HG03039 (cell line): ENCODE results near the gene TRIM54.
"Not testable (repeated sequence)": the region's sequence is repeated elsewhere in the genome, so short reads cannot be mapped to it uniquely, and the experiment has no call there.

ENCODE experiments used
- ATAC-seq: cut with Tn5 transposase; IDR thresholded peaks from one replicate; pipeline ENCODE4 v1.9.1; 2021; ENCODE audit warnings: mild to moderate bottlenecking, moderate library complexity; ENCODE audit not compliant: unreplicated experiment

TRIM54 gene

DNA sequence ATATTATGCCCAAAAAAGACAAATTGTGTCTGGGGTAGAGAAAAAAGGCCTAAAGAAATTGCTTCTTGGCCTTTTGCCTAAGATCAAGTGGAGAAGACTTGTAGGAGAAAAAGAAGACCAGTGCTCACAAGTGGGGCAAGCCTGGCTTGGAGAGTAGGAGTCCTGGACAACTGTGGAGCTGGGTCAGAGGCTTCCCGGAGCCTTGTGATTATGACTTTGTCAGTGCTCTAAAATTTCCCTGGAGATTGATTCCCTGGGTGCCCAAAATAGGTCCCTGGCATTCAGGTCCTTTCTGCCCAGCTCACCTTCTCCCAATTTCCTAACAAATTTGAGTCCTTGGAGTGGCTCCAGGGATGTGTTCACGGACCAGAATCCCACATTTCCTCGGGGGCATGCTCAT lies 787 bp upstream of the TRIM54 start:
- ATAC-seq, result no peak

GRCh38 chr2:27282892-27283291 lies 663 bp downstream of the TRIM54 start:
- ATAC-seq, result no peak

DNA sequence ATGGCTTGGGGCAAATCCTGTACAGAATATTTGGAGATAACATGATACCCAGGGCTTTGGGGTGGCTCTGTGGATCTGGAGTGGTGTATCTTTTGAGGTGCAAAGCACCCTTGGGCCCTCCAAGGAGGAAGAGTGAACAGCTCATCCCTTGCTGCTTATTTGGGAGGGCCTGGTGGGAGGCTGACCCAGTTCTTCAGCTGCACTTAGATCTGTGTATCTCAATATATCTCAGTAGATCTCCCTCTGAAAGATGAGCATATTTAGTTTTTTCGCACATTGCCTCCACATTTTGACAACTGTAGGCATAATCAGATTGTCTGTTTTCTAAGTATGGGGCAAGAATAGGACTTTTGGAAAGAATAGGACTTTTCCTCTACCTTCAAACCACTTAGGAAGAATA lies 2.8 kb downstream of the TRIM54 start:
- ATAC-seq, result no peak

DNA sequence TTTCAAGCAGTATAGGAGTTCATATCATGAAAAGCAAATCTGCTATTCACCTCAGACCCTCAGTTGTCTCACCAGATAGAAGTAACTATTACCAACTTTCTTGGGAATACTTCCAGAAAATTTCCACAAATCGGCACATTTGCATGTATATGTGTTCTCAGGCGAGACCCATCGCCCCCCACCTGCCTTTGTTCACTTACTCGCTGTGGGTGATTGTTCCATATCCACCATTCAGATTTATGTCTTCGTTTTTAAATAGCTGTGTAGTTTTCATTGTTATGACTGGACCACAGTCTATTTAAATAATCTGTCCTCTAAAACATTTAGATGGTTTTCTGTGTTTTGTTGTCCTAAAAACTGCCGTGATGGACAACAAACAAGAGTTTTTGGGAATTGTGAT lies 3.3 kb downstream of the TRIM54 start:
- ATAC-seq, result no peak

DNA sequence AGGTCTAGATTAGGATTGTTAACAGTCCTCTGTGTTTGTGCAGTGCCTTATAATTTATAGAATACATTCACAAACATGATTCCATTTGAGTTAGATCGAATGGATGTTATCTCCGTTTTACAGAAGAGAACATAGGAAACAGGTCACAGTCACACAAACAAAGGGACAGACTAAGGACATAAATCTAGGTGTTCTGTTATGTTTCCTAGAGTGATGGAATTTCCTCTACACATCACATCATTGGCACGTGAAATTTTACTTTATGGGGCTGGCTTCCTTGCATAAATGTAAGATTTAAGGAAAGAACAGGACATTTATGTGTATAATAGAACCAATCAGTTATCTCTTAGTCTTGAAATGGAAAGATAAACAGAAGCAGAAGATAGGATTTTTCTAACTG lies 6.4 kb downstream of the TRIM54 start:
- no peak for ATAC-seq

DNA sequence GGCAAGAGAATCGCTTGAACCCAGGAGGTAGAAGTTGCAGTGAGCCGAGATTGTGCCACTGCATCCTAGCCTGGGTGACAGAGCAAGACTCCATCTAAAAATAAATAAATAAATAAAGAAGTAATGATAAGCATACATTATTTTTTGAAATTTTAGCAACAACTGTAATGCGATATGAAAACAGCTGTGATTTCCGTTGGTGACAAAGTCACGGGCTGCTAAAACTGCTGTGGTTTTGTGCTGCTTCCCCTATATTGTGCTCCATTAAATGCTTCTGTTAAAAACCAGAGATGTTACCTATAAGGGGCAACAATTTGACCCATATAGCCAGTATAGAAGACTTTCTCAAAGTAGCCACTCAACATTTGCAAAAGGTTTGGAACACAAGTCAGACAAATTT lies 8.3 kb downstream of the TRIM54 start:
- ATAC-seq, result no peak

DNA sequence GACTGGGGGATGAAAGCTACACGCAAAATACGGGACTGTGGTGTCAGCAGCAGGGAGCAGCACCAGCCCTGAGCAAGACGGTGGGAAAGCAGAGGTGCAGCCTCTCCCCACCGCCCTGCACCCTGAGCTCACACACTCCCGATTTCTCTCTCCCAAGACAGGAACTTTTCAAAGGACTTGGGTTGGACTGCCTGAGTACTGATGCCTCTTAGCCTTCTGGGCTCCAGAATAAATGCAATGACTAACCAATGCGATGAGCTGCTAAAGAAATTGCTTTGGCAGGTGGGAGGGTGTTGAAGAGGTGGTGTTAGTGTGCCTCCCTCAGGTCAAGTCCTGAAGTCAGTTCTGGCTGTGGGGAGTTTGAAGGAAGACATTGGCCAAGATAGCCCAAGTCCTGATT lies 9.6 kb downstream of the TRIM54 start:
- ATAC-seq, result no peak

- no peak for ATAC-seq
These were observed 12.7 kb downstream of the TRIM54 start for GRCh38 chr2:27294928-27295327.

DNA sequence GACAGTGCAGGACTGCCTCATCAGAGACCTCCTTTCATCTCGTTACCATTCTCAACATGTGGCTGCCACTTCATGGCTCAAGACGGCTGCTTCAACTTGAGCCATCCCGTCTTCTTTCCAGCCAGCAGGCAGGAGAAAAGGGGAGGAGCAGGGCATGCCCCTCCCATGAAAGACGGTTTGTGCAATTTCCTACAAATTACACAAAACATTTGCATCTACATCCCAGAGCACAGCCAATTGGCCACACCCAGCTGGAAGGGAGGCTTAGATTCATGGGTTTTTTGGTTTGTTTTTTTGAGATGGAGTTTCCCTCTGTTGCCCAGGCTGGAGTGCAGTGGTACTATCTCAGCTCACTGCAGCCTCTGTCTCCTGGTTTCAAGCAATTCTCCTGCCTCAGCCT lies 14.3 kb downstream of the TRIM54 start:
- no peak for ATAC-seq

DNA sequence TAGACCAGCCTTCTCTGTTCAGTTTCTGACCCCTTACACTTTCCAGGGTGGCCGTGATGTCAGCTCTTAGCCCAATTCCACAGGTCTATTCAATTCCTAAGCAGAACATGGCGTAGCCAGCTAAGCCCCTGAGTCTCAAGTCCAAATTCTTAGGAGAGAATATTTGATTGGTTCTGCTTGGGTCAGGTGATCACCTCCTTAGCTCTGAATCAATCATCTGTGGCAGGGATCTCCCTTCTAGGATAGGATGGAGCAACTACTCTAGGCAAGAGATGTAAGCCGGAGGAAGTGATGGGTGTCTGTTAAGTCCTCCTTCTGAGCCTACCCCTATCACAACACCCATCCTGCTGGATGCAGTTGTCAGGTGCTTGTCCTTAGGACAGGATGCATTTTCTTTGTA lies 15.0 kb downstream of the TRIM54 start:
- no peak for ATAC-seq

DNA sequence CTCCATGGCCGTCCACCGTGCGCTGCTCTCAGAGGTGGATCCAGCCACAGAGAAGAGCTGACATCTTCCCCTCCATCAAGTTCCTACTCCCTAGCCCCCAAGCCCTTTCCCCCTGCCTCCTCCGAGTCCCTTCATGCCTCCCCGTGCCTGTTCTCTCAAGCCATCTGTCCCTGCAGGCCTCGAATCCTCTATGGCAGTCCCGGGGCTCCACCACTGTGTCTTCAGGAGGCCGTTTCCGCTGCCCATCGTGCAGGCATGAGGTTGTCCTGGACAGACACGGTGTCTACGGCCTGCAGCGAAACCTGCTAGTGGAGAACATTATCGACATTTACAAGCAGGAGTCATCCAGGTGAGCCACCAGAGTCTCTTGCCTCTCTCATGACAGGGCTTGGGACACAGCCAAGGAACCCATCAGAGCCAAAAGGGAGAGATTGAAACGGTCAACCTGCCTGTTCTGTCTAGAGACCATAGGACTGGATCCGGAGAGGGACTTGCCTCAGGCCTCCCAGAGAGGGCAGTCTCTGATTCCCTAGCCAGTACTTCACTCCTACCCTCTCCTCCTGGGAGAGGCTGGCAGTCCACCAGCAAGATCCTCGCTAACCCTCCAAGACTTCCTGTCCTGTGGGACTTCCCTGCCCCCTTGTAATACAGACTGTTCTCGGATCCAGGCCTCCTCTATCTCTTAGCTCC lies 16.3 kb downstream of the TRIM54 start:
- ATAC-seq, result no peak

DNA sequence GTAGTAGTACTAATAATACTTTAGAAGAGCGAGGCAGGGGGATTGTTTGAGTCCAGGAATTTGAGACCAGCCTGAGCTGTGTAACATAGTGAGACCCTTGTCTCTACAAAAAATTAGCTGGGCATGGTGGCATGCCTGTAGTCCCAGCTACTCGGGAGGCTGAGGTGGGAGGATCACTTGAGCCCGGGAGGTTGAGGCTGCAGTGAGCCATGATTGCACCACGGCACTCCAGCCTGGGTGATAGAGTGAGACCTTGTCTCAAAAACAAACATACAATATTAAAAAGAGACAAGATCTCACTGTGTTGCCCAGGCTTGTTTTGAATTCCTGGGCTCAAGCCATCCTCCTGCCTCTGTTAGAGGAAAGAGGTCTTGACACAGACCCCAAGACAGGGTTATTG lies 18.4 kb downstream of the TRIM54 start:
- ATAC-seq, result not testable (repeated sequence)

- ATAC-seq, result no peak
These were observed 21.1 kb downstream of the TRIM54 start for GRCh38 chr2:27303093-27304025.

DNA sequence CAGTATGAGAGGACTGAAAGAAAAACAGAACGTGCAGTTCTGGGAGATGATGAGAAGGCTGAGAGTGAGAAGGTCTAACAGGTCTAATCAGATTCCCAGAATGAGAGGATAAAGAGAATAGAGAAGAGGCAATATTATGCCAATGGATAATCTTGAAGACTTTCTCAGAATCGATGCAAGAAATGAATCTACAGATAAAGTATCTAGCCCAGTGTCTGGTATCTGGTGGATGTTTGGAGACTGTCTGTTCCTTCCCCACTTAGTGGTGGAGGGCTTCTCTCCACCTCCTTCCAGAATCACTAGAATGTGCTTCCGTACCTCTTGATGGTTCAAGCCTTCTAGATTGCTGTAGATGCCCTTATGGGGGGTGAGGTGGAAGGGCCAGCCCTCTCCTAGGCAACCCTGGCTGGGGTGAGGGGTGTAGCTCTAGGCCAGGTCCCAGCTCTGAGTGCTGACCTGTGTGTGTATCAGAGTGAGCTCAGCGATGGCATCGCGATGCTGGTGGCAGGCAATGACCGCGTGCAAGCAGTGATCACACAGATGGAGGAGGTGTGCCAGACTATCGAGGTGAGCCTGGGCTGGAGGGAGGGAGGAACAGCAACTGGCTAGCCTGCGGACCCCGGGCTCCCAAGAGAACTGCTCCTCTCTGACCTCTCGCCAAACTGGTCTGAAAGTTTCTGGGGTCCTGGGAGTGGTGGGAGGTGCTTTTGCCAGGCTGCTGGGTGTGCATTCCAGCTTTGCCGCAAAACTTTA lies 22.4 kb downstream of the TRIM54 start:
- ATAC-seq, result no peak

DNA sequence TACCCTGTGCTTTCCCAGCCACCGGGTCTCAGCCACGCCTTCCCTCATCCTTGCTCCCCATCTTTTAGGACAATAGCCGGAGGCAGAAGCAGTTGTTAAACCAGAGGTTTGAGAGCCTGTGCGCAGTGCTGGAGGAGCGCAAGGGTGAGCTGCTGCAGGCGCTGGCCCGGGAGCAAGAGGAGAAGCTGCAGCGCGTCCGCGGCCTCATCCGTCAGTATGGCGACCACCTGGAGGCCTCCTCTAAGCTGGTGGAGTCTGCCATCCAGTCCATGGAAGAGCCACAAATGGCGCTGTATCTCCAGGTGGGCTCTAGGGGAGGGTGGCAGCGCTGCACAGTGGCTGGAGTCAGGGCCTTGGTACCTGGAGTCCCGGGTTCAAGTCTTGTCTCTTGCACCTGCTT lies 23.3 kb downstream of the TRIM54 start:
- ATAC-seq, result no peak

- no peak for ATAC-seq
These were observed 23.9 kb downstream of the TRIM54 start for GRCh38 chr2:27306136-27306535.

GRCh38 chr2:27306573-27307286 lies 24.5 kb downstream of the TRIM54 start:
- ATAC-seq, result no peak

GRCh38 chr2:27307287-27307544 lies 25.0 kb downstream of the TRIM54 start:
- ATAC-seq, result no peak

DNA sequence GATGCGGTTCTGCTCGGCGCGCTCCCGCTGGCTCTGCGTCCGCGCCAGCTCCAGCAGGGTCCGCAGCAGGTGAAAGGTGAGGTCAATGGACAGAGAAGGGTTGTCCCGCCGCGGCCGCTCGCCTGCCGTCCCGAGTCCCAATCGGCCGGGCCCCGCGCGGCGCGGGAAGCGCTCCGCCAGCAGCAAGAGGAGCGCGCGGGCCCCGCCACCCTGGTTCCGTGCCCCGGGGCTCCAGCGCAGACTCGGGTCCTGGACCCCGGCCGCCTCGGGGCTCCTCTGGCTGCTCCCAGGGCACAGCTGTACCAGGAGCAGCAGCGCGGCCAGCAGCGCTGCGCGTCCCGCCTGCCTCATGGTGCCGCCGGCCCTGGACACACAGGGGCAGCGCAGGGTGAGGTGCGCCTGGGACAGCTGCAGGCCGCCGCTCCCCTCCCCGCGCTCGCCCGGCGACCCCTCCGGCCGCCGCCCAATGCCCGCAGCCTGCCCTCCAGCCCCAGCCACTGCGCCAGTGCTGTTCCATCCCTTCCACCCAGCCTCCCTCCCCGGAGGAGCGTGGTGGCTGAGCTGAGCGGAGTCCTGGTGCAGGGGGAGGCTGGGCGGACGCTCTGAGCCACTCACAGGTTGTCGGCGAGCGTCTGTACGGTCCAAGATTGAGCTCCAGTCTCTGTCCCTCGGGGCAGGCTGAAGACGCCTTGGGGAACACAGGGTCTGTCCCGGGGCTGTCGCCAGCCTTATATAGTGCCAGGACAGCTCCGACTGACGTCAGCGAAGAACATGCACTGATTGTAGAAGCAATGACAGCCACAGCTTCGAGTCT lies 25.5 kb downstream of the TRIM54 start:
- ATAC-seq, result no peak

GRCh38 chr2:27308359-27308881 lies 26.2 kb downstream of the TRIM54 start, which contains the start of gene UCN:
UCN (minus strand) TSS chr2:27308445; CDS start chr2:27307895, 550 bp downstream.
- no peak for ATAC-seq
